HFFc6 (cell line): ENCODE data around the gene FRYL. TPM values are rescaled to one million over a fixed set of nuclear protein-coding genes. Genes with fewer than 3 reads are reported as not detected.

ENCODE experiments used
- DNase-seq: peaks from one replicate; pipeline ENCODE4 v3.0.0-alpha.2; 2018
- H3K27ac Mint-ChIP-seq: 2 replicates; pipeline ENCODE4 v1.8.0; 2020; ENCODE audit warnings: mild to moderate bottlenecking, mixed read lengths
- H3K27me3 Mint-ChIP-seq: 2 replicates; pipeline ENCODE4 v1.8.0; 2021; ENCODE audit warnings: mild to moderate bottlenecking, moderate library complexity, mixed read lengths; ENCODE audit not compliant: insufficient read depth
- H3K36me3 Mint-ChIP-seq: 2 replicates; pipeline ENCODE4 v1.8.0; 2021; ENCODE audit warnings: low read depth, mixed read lengths
- H3K4me1 Mint-ChIP-seq: 2 replicates; pipeline ENCODE4 v1.8.0; 2020; ENCODE audit warnings: low read depth, mixed read lengths
- H3K4me3 Mint-ChIP-seq: 2 replicates; pipeline ENCODE4 v1.8.0; 2020; ENCODE audit warnings: mild to moderate bottlenecking, moderate library complexity, mixed read lengths
- H3K9me3 Mint-ChIP-seq: 2 replicates; pipeline ENCODE4 v1.8.0; 2020; ENCODE audit warnings: mild to moderate bottlenecking, mixed read lengths
- total RNA-seq, 6 experiments: library from RNA; stranded (reverse); fragmentation: NEBNext Ultra II Directional; extraction: Animal tissue kit (Norgen Biotek cat#: 25700); gene quantifications; 2 replicates in 1 of 6; 3 replicates in 5 of 6; pipeline ENCODE4 v1.2.3, GENCODE V29; 2021
- TF ChIP-seq, protein P1 (sequence below): fragments of 200-600 bp; sonication (generic); IDR thresholded peaks from 2 replicates; pipeline ENCODE4 v1.5.0; 2021; ENCODE audit warnings: antibody characterized with exemption, mild to moderate bottlenecking

FRYL gene
- total RNA-seq, 6 experiments from 2014 or later: 29.0 to 32.8 (median 30.4) TPM

DNA sequence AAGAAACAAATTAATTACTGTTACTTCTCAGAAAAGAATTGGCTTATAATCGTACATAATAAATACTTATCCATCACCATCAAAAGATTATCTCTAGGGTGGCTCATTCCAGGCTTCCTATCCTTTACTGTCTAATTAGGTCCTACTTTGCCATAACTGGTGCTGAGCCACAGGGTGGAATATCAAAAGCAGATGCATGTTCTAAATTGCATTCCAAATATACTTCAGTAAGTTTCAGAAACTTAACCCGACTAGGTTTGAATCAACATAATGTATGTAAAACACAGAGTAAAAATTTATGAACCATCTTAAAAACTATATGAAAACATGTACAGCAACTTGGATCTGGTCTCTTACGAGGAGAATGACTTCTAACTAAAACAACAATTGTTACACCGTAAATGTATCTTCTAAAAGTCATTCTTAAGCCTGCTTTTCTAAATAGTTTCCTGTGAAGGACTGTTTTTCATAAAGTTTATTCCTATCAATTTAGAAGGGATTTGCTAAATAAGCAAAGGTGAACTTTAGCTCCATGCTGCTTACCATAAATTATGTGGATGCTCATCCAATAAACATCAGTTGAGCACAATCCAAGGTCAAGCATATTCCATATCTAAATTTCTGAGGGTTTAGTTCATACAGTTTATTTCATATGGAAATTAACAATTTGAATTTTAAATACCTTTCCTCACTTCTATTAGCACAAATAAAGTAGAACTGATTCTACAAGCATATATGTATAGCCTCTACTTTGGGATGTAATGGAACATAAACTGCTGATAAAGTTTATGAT is 276.6 kb downstream of the FRYL start:
- H3K4me3 Mint-ChIP-seq: no peak overlapping the region
- TF ChIP-seq, protein P1, sequence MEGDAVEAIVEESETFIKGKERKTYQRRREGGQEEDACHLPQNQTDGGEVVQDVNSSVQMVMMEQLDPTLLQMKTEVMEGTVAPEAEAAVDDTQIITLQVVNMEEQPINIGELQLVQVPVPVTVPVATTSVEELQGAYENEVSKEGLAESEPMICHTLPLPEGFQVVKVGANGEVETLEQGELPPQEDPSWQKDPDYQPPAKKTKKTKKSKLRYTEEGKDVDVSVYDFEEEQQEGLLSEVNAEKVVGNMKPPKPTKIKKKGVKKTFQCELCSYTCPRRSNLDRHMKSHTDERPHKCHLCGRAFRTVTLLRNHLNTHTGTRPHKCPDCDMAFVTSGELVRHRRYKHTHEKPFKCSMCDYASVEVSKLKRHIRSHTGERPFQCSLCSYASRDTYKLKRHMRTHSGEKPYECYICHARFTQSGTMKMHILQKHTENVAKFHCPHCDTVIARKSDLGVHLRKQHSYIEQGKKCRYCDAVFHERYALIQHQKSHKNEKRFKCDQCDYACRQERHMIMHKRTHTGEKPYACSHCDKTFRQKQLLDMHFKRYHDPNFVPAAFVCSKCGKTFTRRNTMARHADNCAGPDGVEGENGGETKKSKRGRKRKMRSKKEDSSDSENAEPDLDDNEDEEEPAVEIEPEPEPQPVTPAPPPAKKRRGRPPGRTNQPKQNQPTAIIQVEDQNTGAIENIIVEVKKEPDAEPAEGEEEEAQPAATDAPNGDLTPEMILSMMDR: no peak
- H3K27ac Mint-ChIP-seq: no peak overlapping the region
- H3K4me1 Mint-ChIP-seq: peaks cover 13% of the 10 kb centered on the region
- H3K36me3 Mint-ChIP-seq: peaks cover 6% of the 10 kb centered on the region
- no peaks in the 10 kb centered on the region for H3K9me3 Mint-ChIP-seq
- no peak for DNase-seq
- H3K27me3 Mint-ChIP-seq: no peaks in the 10 kb centered on the region

DNA sequence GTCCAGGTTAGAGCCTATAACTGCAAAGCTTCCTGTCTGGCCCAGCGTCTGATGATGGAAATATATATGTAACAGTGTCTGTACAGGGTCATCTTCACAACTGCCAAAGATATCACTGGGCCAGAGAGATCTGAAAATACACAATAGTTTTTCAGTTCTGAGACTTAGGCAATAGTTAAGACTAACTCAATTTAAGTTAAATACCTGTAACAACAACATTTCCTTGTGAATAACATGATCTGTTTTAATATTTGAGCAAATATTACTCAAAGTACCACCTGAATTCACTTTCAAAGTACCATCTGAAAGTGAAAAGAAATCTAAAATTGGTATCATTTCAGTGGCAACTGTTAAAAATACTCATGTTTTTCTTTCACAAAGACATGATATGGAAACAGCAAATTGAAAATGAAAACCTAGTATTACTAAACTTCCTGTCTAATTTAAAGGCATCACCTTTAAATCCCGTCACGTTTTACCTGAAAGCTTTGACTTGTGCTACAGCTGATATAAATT is 280.5 kb downstream of the FRYL start:
- Mint-ChIP-seq H3K4me1 (peaks cover 13% of the 10 kb centered on the region), H3K4me3 (no peak overlapping the region), H3K27ac (no peak overlapping the region), H3K27me3 (no peaks in the 10 kb centered on the region), H3K9me3 (no peaks in the 10 kb centered on the region), H3K36me3 (peaks cover 10% of the 10 kb centered on the region)
- TF ChIP-seq, protein P1: no peak
- DNase-seq: no peak

GRCh38 chr4:48498895-48499294 is 281.2 kb downstream of the FRYL start:
- H3K4me3 Mint-ChIP-seq: no peak overlapping the region

GRCh38 chr4:48495941-48496340 is 284.1 kb downstream of the FRYL start:
- peaks cover 10% of the 10 kb centered on the region for H3K36me3 Mint-ChIP-seq
- H3K9me3 Mint-ChIP-seq: no peaks in the 10 kb centered on the region
- peaks cover 7% of the 10 kb centered on the region; the same call in 1 of the 2 replicates for H3K27me3 Mint-ChIP-seq
- TF ChIP-seq, protein P1: no peak
- H3K4me1 Mint-ChIP-seq: no peaks in the 10 kb centered on the region
- no peak for DNase-seq
- H3K4me3 Mint-ChIP-seq: no peak overlapping the region
- H3K27ac Mint-ChIP-seq: no peak overlapping the region

More at GRCh38 chr4:48498895-48499294, 281.2 kb downstream of the FRYL start:
- Mint-ChIP-seq H3K36me3 (peaks cover 10% of the 10 kb centered on the region), H3K27me3 (0 out of 2 replicates have a peak, but pooled peaks cover 2% of the 10 kb centered on the region), H3K27ac (no peak overlapping the region), H3K4me1 (peaks cover 8% of the 10 kb centered on the region), H3K9me3 (no peaks in the 10 kb centered on the region)
- TF ChIP-seq, protein P1: no peak
- no peak for DNase-seq

DNA sequence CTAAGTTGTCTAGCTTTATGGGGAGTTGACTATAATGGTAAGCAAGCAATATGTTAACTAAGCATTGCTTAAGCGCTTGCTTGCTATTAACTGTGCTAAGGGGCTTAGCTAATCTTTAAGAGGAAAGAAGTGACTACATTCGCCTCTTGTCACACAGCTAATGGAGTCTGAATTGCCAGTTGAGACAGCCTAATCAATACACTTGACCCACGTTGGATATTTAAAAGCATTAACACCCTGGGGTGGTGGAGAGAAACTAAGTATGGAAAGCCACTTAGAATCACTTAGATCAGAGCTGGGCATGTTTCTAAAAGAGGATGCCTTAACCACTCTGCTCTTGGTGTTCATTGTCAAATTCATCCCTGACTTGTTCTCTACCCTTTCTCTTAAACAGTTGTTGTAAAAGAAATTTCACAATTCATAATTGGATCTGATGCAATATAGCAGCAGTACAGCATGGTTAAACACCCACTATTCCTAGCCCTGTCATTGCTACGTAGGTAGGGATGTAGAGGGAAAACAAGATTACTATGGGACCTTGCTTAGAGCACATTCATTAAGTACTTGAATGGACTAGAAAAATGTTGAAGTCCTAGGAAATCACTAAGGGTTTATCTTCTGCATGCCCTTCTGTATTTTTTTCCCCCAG is 286.5 kb downstream of the FRYL start:
- H3K9me3 Mint-ChIP-seq: no peaks in the 10 kb centered on the region

More for the DNA sequence above, 286.5 kb downstream of the FRYL start:
- TF ChIP-seq, protein P1: no peak
- Mint-ChIP-seq H3K4me3 (no peak overlapping the region), H3K4me1 (no peaks in the 10 kb centered on the region), H3K27me3 (peaks cover 21% of the 10 kb centered on the region), H3K36me3 (peaks cover 4% of the 10 kb centered on the region; the same call in 1 of the 2 replicates), H3K27ac (no peak overlapping the region)
- no peak for DNase-seq
